K562 (cell line): Measurements from ENCODE around the gene FGF4.

Experiments
- CHD4 ChIP-seq: fragments of 200-600 bp; sonication (generic); IDR thresholded peaks from 3 replicates; pipeline ENCODE4 v1.6.1; 2012; ENCODE audit warnings: low read depth, mild to moderate bottlenecking, mixed read lengths, low read length, inconsistent platforms; ENCODE audit not compliant: insufficient read depth, insufficient replicate concordance, poor library complexity, severe bottlenecking
- EP300 ChIP-seq: IDR thresholded peaks from 2 replicates; pipeline ENCODE4 v1.6.1; 2012; ENCODE audit warnings: low read length, improper control_type of control experiment
- FOXM1 ChIP-seq, 2 experiments: fragments of 450-650 bp in 1 of 2; sonication (generic) in 1 of 2; formaldehyde crosslinking in 1 of 2; IDR thresholded peaks; 2 replicates each; pipeline versions ENCODE4 v1.6.1 to v1.9.0; 2017 to 2022; ENCODE audit warnings: low read depth in 2 of 2, mild to moderate bottlenecking in 2 of 2, missing genetic modification reagents in 1 of 2, moderate library complexity in 1 of 2
- GATA2 ChIP-seq: sonication (generic); formaldehyde crosslinking; IDR thresholded peaks from 2 replicates; pipeline ENCODE4 v1.4.0; 2020; ENCODE audit warnings: mild to moderate bottlenecking, missing genetic modification reagents
- JUN ChIP-seq, 2 experiments: sonication (generic) in 1 of 2; formaldehyde crosslinking in 1 of 2; IDR thresholded peaks; 2 replicates each; pipeline versions ENCODE4 v1.6.1 to v1.8.0; 2012 to 2022; ENCODE audit warnings: borderline replicate concordance in 2 of 2, mild to moderate bottlenecking in 2 of 2, improper control_type of control experiment in 1 of 2, low read depth in 1 of 2, low read length in 1 of 2, missing genetic modification reagents in 1 of 2
- KAT7 ChIP-seq: sonication (generic); formaldehyde crosslinking; IDR thresholded peaks from 2 replicates; pipeline ENCODE4 v1.8.0; 2022; ENCODE audit warnings: missing genetic modification reagents, mild to moderate bottlenecking, borderline replicate concordance
- MAFK ChIP-seq: IDR thresholded peaks from 2 replicates; pipeline ENCODE4 v1.6.1; 2011; ENCODE audit warnings: low read length, improper control_type of control experiment
- NFE2 ChIP-seq: IDR thresholded peaks from 2 replicates; pipeline ENCODE4 v1.6.1; 2014; ENCODE audit warnings: antibody characterized with exemption, low read depth
- SMAD3 ChIP-seq: fragments of 450-650 bp; formaldehyde crosslinking; conservative IDR thresholded peaks from 2 replicates; pipeline ENCODE4 v1.4.0; 2020; ENCODE audit warnings: mild to moderate bottlenecking
- TF ChIP-seq, protein P1 (sequence below): sonication (generic); formaldehyde crosslinking; IDR thresholded peaks from 2 replicates; pipeline ENCODE4 v1.9.0; 2022; ENCODE audit warnings: mild to moderate bottlenecking, missing genetic modification reagents
- TF ChIP-seq, protein P2 (sequence below): sonication (generic); formaldehyde crosslinking; IDR thresholded peaks from 2 replicates; pipeline ENCODE4 v1.8.0; 2023; ENCODE audit warnings: mild to moderate bottlenecking, missing genetic modification reagents
- TF ChIP-seq, protein P3 (sequence below): fragments of 250-450 bp; sonication (Bioruptor Pico); IDR thresholded peaks from 2 replicates; pipeline ENCODE4 v1.5.0; 2021; ENCODE audit warnings: mild to moderate bottlenecking, borderline replicate concordance

DNA sequence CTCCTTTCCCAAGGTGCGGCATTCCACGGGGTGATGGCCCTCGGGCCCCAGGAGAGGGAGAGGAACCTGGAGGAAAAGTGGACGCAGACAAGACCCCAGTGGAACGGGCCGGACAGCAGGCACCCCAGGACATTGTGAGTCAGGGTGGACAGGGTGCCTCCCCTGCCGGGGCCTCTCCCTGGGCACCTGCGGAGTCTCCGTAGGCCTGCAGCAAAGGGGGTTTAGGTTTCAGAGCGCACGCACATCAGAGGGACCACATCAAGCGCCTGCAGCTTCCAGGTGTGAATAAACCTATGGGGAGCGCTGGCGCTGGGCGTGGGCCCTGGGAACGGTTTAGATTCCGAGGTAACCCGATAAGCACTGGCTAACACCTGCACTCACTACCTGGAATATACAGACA, 48.7 kb downstream of the FGF4 start:
- TF ChIP-seq FOXM1 (IDR thresholded peaks at IDR 0.05; ENCODE audit: low read depth) (no peak), FOXM1 (CRISPR knock-in tag; IDR thresholded peaks at IDR 0.05; ENCODE audit: low read depth) (no peak), SMAD3 (no peak), EP300 (no peak), JUN (IDR thresholded peaks at IDR 0.05; ENCODE audit: borderline replicate concordance, low read depth, low read length) (no peak), JUN (CRISPR knock-in tag; IDR thresholded peaks at IDR 0.05; ENCODE audit: borderline replicate concordance) (no peak), NFE2 (no peak), KAT7 (CRISPR knock-in tag) (no peak), MAFK (no peak), GATA2 (CRISPR knock-in tag) (no peak), CHD4 (no peak)
- TF ChIP-seq, protein P1, sequence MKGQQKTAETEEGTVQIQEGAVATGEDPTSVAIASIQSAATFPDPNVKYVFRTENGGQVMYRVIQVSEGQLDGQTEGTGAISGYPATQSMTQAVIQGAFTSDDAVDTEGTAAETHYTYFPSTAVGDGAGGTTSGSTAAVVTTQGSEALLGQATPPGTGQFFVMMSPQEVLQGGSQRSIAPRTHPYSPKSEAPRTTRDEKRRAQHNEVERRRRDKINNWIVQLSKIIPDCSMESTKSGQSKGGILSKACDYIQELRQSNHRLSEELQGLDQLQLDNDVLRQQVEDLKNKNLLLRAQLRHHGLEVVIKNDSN (CRISPR knock-in tag) = no peak
- TF ChIP-seq, protein P2, sequence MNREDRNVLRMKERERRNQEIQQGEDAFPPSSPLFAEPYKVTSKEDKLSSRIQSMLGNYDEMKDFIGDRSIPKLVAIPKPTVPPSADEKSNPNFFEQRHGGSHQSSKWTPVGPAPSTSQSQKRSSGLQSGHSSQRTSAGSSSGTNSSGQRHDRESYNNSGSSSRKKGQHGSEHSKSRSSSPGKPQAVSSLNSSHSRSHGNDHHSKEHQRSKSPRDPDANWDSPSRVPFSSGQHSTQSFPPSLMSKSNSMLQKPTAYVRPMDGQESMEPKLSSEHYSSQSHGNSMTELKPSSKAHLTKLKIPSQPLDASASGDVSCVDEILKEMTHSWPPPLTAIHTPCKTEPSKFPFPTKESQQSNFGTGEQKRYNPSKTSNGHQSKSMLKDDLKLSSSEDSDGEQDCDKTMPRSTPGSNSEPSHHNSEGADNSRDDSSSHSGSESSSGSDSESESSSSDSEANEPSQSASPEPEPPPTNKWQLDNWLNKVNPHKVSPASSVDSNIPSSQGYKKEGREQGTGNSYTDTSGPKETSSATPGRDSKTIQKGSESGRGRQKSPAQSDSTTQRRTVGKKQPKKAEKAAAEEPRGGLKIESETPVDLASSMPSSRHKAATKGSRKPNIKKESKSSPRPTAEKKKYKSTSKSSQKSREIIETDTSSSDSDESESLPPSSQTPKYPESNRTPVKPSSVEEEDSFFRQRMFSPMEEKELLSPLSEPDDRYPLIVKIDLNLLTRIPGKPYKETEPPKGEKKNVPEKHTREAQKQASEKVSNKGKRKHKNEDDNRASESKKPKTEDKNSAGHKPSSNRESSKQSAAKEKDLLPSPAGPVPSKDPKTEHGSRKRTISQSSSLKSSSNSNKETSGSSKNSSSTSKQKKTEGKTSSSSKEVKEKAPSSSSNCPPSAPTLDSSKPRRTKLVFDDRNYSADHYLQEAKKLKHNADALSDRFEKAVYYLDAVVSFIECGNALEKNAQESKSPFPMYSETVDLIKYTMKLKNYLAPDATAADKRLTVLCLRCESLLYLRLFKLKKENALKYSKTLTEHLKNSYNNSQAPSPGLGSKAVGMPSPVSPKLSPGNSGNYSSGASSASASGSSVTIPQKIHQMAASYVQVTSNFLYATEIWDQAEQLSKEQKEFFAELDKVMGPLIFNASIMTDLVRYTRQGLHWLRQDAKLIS (CRISPR knock-in tag) = no peak
- TF ChIP-seq, protein P3, sequence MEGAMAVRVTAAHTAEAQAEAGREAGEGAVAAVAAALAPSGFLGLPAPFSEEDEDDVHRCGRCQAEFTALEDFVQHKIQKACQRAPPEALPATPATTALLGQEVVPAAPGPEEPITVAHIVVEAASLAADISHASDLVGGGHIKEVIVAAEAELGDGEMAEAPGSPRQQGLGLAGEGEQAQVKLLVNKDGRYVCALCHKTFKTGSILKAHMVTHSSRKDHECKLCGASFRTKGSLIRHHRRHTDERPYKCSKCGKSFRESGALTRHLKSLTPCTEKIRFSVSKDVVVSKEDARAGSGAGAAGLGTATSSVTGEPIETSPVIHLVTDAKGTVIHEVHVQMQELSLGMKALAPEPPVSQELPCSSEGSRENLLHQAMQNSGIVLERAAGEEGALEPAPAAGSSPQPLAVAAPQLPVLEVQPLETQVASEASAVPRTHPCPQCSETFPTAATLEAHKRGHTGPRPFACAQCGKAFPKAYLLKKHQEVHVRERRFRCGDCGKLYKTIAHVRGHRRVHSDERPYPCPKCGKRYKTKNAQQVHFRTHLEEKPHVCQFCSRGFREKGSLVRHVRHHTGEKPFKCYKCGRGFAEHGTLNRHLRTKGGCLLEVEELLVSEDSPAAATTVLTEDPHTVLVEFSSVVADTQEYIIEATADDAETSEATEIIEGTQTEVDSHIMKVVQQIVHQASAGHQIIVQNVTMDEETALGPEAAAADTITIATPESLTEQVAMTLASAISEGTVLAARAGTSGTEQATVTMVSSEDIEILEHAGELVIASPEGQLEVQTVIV (CRISPR knock-in tag) = no peak
